ENCODE data around the gene UCN. TPM values are rescaled to one million over a fixed set of nuclear protein-coding genes. Genes with fewer than 3 reads are reported as not detected.

UCN gene
- total RNA-seq, 1 experiment from 2014 or later = 3.6 TPM

DNA sequence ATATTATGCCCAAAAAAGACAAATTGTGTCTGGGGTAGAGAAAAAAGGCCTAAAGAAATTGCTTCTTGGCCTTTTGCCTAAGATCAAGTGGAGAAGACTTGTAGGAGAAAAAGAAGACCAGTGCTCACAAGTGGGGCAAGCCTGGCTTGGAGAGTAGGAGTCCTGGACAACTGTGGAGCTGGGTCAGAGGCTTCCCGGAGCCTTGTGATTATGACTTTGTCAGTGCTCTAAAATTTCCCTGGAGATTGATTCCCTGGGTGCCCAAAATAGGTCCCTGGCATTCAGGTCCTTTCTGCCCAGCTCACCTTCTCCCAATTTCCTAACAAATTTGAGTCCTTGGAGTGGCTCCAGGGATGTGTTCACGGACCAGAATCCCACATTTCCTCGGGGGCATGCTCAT is 26.8 kb downstream of the UCN start:
- Histone ChIP-seq H3K36me3 (ENCODE audit: low read depth, low read length) (no peaks in the 10 kb centered on the region), H3K4me3 (ENCODE audit: low read length) (no peak overlapping the region), H3K79me2 (ENCODE audit: low read length) (no peaks in the 10 kb centered on the region), H4K20me1 (ENCODE audit: low read length) (no peaks in the 10 kb centered on the region), H3K4me1 (ENCODE audit: insufficient read depth, low read length) (peaks cover 20% of the 10 kb centered on the region), H3K9ac (ENCODE audit: low read length) (no peak overlapping the region), H3F3A (ENCODE audit: low read length, unreplicated experiment) (no peaks in the 10 kb centered on the region), H3K9me3 (ENCODE audit: low read length) (no peaks in the 10 kb centered on the region), H3K27me3 (ENCODE audit: low read length) (no peaks in the 10 kb centered on the region), H2AFZ (ENCODE audit: low read length) (no peak overlapping the region), H3K9me2 (replicated peaks; ENCODE audit: low read length) (no peaks in the 10 kb centered on the region), H3K27ac (ENCODE audit: low read length) (no peak overlapping the region), H3K4me2 (ENCODE audit: low read length) (no peak overlapping the region)
- no TSS peak for BruUV-seq (replicated peaks)
- no peak for ATAC-seq
- no peak for DNase-seq
- ChIA-PET CTCF (no interaction called here), POLR2A (ENCODE audit: unreplicated experiment) (no interaction called here)
- intact Hi-C loops (cut with micrococcal nuclease) = loop anchor here (5.0 kb wide), 1 partner anchor 69 kb away; the partner anchor contains the start of genes ATRAID and SLC5A6
- no peak for TF ChIP-seq EZH2phosphoT487 (IDR thresholded peaks at IDR 0.05; ENCODE audit: borderline replicate concordance, low read length)
- no peak for TF ChIP-seq EZH2 (IDR thresholded peaks at IDR 0.05; ENCODE audit: low read length, unreplicated experiment)
- TF ChIP-seq, protein P1, sequence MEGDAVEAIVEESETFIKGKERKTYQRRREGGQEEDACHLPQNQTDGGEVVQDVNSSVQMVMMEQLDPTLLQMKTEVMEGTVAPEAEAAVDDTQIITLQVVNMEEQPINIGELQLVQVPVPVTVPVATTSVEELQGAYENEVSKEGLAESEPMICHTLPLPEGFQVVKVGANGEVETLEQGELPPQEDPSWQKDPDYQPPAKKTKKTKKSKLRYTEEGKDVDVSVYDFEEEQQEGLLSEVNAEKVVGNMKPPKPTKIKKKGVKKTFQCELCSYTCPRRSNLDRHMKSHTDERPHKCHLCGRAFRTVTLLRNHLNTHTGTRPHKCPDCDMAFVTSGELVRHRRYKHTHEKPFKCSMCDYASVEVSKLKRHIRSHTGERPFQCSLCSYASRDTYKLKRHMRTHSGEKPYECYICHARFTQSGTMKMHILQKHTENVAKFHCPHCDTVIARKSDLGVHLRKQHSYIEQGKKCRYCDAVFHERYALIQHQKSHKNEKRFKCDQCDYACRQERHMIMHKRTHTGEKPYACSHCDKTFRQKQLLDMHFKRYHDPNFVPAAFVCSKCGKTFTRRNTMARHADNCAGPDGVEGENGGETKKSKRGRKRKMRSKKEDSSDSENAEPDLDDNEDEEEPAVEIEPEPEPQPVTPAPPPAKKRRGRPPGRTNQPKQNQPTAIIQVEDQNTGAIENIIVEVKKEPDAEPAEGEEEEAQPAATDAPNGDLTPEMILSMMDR (conservative IDR thresholded peaks at IDR 0.05; ENCODE audit: low read depth, low read length) = no peak

DNA sequence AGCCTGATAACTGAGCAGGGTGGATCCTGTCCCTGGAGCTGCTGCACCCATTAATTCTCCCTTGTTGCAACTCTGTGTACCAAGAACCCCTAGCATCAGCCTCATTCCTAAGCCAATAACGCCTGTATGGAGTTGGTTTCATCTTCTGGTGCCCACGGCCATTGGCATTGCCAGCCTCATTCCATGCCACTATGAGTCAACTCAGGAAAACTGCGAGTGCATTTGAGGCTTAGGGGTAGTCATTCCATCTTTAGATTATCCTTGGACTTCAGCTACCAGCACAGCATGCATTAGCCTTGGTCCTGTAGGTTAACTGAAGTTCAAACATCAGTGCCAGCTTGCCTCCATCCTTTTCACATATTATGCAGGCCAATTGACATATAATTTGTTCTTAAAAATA is 27.4 kb downstream of the UCN start:
- ATAC-seq = no peak

DNA sequence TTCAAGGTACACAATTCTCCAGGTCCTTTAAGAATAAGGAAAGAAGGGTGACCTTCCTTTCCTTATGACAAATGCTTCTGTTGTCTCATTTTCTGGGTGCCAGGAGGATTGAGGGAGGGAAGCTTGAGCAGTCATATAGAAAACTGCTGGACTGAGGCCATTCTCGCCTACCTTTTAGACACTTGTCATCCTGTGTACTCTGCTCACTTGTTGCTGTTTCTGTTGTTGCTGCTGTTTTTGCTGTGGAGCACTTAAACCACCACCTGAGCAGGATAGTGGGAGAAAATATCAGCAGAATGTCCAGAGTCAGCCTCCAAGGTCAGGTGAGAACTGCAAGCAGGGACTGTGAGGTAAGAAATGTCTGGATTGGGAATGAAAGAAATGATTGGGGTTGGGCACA is 30.2 kb downstream of the UCN start:
- BruUV-seq (replicated peaks) = no TSS peak
- H3K9me3 ChIP-seq (ENCODE audit: low read length) = no peaks in the 10 kb centered on the region
- no peaks in the 10 kb centered on the region for H4K20me1 ChIP-seq (ENCODE audit: low read length)
- no peaks in the 10 kb centered on the region for H3K9me2 ChIP-seq (replicated peaks; ENCODE audit: low read length)
- ATAC-seq = no peak
- H3K4me3 ChIP-seq (ENCODE audit: low read length) = no peak overlapping the region
- no peaks in the 10 kb centered on the region for H3K36me3 ChIP-seq (ENCODE audit: low read depth, low read length)
- H2AFZ ChIP-seq (ENCODE audit: low read length) = no peak overlapping the region
- H3K27me3 ChIP-seq (ENCODE audit: low read length) = no peaks in the 10 kb centered on the region
- intact Hi-C loops (cut with micrococcal nuclease) = no loop called here
- H3F3A ChIP-seq (ENCODE audit: low read length, unreplicated experiment) = no peaks in the 10 kb centered on the region
- no peak for DNase-seq
- no peak overlapping the region for H3K27ac ChIP-seq (ENCODE audit: low read length)
- H3K4me2 ChIP-seq (ENCODE audit: low read length) = no peak overlapping the region
- ChIA-PET POLR2A (ENCODE audit: unreplicated experiment) (no interaction called here), CTCF (no interaction called here)
- TF ChIP-seq EZH2phosphoT487 (IDR thresholded peaks at IDR 0.05; ENCODE audit: borderline replicate concordance, low read length) = no peak
- no peak for TF ChIP-seq EZH2 (IDR thresholded peaks at IDR 0.05; ENCODE audit: low read length, unreplicated experiment)
- H3K4me1 ChIP-seq (ENCODE audit: insufficient read depth, low read length) = peaks cover 15% of the 10 kb centered on the region
- no peaks in the 10 kb centered on the region for H3K79me2 ChIP-seq (ENCODE audit: low read length)
- no peak overlapping the region for H3K9ac ChIP-seq (ENCODE audit: low read length)

More for the DNA sequence above, 27.4 kb downstream of the UCN start:
- DNase-seq = no peak
- Histone ChIP-seq H4K20me1 (ENCODE audit: low read length) (no peaks in the 10 kb centered on the region), H3K79me2 (ENCODE audit: low read length) (no peaks in the 10 kb centered on the region), H3K27ac (ENCODE audit: low read length) (no peak overlapping the region), H3K4me1 (ENCODE audit: insufficient read depth, low read length) (peaks cover 20% of the 10 kb centered on the region), H3K4me3 (ENCODE audit: low read length) (no peak overlapping the region), H3K9me3 (ENCODE audit: low read length) (no peaks in the 10 kb centered on the region), H3K9ac (ENCODE audit: low read length) (no peak overlapping the region), H3K4me2 (ENCODE audit: low read length) (no peak overlapping the region), H2AFZ (ENCODE audit: low read length) (no peak overlapping the region), H3F3A (ENCODE audit: low read length, unreplicated experiment) (no peaks in the 10 kb centered on the region), H3K27me3 (ENCODE audit: low read length) (no peaks in the 10 kb centered on the region), H3K36me3 (ENCODE audit: low read depth, low read length) (no peaks in the 10 kb centered on the region), H3K9me2 (replicated peaks; ENCODE audit: low read length) (no peaks in the 10 kb centered on the region)
- BruUV-seq (replicated peaks) = no TSS peak
- POLR2A ChIA-PET (ENCODE audit: unreplicated experiment) = no interaction called here
- intact Hi-C loops (cut with micrococcal nuclease) = loop anchor here (1.0 to 5.0 kb wide), 3 partner anchors 22 to 183 kb away; partner anchors contain the start of genes ATRAID and SLC5A6
- TF ChIP-seq, protein P1 (conservative IDR thresholded peaks at IDR 0.05; ENCODE audit: low read depth, low read length) = no peak
- TF ChIP-seq EZH2 (IDR thresholded peaks at IDR 0.05; ENCODE audit: low read length, unreplicated experiment) (no peak), EZH2phosphoT487 (IDR thresholded peaks at IDR 0.05; ENCODE audit: borderline replicate concordance, low read length) (no peak)
- CTCF ChIA-PET = no interaction called here

All from PC-3 (cell line).